CD4-positive, alpha-beta memory T cell (primary cell): ENCODE data around the gene OOSP1. TPM values are rescaled to one million over a fixed set of nuclear protein-coding genes. Genes with fewer than 3 reads are reported as not detected.

Experiments used
- CTCF ChIA-PET: fragments of 350-600 bp; sonication (Branson Sonifier 250); formaldehyde crosslinking; loops from one replicate; lab custom pipeline; 2021; ENCODE audit warnings: inconsistent platforms; ENCODE audit not compliant: partially characterized antibody; lab: Charles Lee
- POLR2A ChIA-PET: fragments of 350-600 bp; sonication (Branson Sonifier 250); formaldehyde crosslinking; loops from one replicate; lab custom pipeline; 2021; ENCODE audit not compliant: partially characterized antibody; lab: Charles Lee
- DNase-seq, 5 donors: peaks; one replicate each; pipeline versions ENCODE4 v3.0.0 to v3.0.0-alpha.2; 2020 to 2022; ENCODE audit warnings: mixed read lengths in 1 of 5
- H3K27ac ChIP-seq: one replicate; pipeline ENCODE4 v1.7.0; 2013; ENCODE audit warnings: low read depth, low read length
- H3K27me3 ChIP-seq: 2 replicates; pipeline ENCODE4 v1.7.0; 2013; ENCODE audit warnings: mild to moderate bottlenecking, low read length, moderate library complexity; ENCODE audit not compliant: insufficient read depth
- H3K36me3 ChIP-seq: 2 replicates; pipeline ENCODE4 v1.7.0; 2013; ENCODE audit warnings: mild to moderate bottlenecking, low read length, moderate library complexity; ENCODE audit not compliant: insufficient read depth
- H3K4me1 ChIP-seq: 2 replicates; pipeline ENCODE4 v1.7.0; 2013; ENCODE audit warnings: mild to moderate bottlenecking, low read length, moderate library complexity; ENCODE audit not compliant: insufficient read depth
- H3K4me3 ChIP-seq, 2 donors: one replicate each; pipeline ENCODE4 v1.7.0; 2013; ENCODE audit warnings: low read length in 2 of 2, mild to moderate bottlenecking in 1 of 2
- H3K9me3 ChIP-seq, 2 donors: one replicate each; pipeline ENCODE4 v1.7.0; 2013; ENCODE audit warnings: low read length in 2 of 2, control low read depth in 1 of 2; ENCODE audit not compliant: control insufficient read depth in 1 of 2
- H3K27ac Mint-ChIP-seq, 7 donors: one replicate each; pipeline ENCODE4 v1.8.0; 2020 to 2021; ENCODE audit warnings: mixed read lengths in 7 of 7, mild to moderate bottlenecking in 6 of 7, inconsistent platforms in 3 of 7, moderate library complexity in 3 of 7
- H3K27me3 Mint-ChIP-seq, 2 donors: one replicate each; pipeline ENCODE4 v1.8.0; 2020 to 2021; ENCODE audit warnings: mixed read lengths in 2 of 2
- H3K36me3 Mint-ChIP-seq, 2 donors: one replicate each; pipeline ENCODE4 v1.8.0; 2020 to 2021; ENCODE audit warnings: mixed read lengths in 2 of 2, inconsistent platforms in 1 of 2, mild to moderate bottlenecking in 1 of 2
- H3K4me1 Mint-ChIP-seq, 4 donors: one replicate each; pipeline ENCODE4 v1.8.0; 2020 to 2021; ENCODE audit warnings: mixed read lengths in 4 of 4, mild to moderate bottlenecking in 1 of 4
- H3K4me3 Mint-ChIP-seq, 8 donors: one replicate each; pipeline ENCODE4 v1.8.0; 2020 to 2021; ENCODE audit warnings: mixed read lengths in 8 of 8, mild to moderate bottlenecking in 7 of 8, moderate library complexity in 6 of 8, inconsistent platforms in 3 of 8
- H3K9me3 Mint-ChIP-seq, 8 donors: one replicate each; pipeline ENCODE4 v1.8.0; 2020 to 2021; ENCODE audit warnings: mixed read lengths in 8 of 8, mild to moderate bottlenecking in 5 of 8, inconsistent platforms in 3 of 8, moderate library complexity in 1 of 8
- intact Hi-C: fragments of 100-400 bp; cut with micrococcal nuclease; formaldehyde crosslinking; loops from one replicate; pipeline ENCODE4 v1.15.1; 2023
- polyA plus RNA-seq, 2 donors: library from polyadenylated mRNA; unstranded; fragments of 300-500 nt; fragmentation: Illumina TruSeq; gene quantifications; one replicate each; pipeline ENCODE4 v1.2.3, GENCODE V29; 2021
- total RNA-seq, 2 experiments: library from RNA; stranded (reverse); gene quantifications; one replicate each; pipeline ENCODE4 v1.2.3, GENCODE V29; 2021

The OOSP1 gene
- total and polyA plus RNA-seq, 4 experiments from 2014 or later = not detected

GRCh38 chr11:59939482-59939881 lies 1.2 kb downstream of the OOSP1 start:
- Histone ChIP-seq H3K27ac (no peak overlapping the region), H3K4me1 (no peaks in the 10 kb centered on the region), H3K36me3 (no peaks in the 10 kb centered on the region), H3K27me3 (no peaks in the 10 kb centered on the region), H3K9me3 (no peaks in the 10 kb centered on the region), H3K4me3 (no peak overlapping the region)
- Mint-ChIP-seq H3K27ac (no peak overlapping the region), H3K4me1 (no peaks in the 10 kb centered on the region), H3K36me3 (no peaks in the 10 kb centered on the region), H3K9me3 (no peaks in the 10 kb centered on the region), H3K27me3 (peaks cover 3 to 24% of the 10 kb centered on the region in 2 donors), H3K4me3 (no peak overlapping the region)
- ChIA-PET CTCF (no interaction called here), POLR2A (no interaction called here)
- DNase-seq = no peak
- intact Hi-C loops = no loop called here

- Histone ChIP-seq H3K4me1 (no peaks in the 10 kb centered on the region), H3K27me3 (no peaks in the 10 kb centered on the region), H3K4me3 (no peak overlapping the region), H3K9me3 (no peaks in the 10 kb centered on the region), H3K27ac (no peak overlapping the region), H3K36me3 (no peaks in the 10 kb centered on the region)
- H3K36me3 Mint-ChIP-seq = no peaks in the 10 kb centered on the region
- ChIA-PET POLR2A (no interaction called here), CTCF (no interaction called here)
- H3K27me3 Mint-ChIP-seq = peaks cover 3 to 28% of the 10 kb centered on the region in 2 donors
- H3K9me3 Mint-ChIP-seq = no peaks in the 10 kb centered on the region
- intact Hi-C loops = no loop called here
- no peak for DNase-seq
- H3K4me1 Mint-ChIP-seq = no peaks in the 10 kb centered on the region
- no peak overlapping the region for H3K4me3 Mint-ChIP-seq
- H3K27ac Mint-ChIP-seq = no peak overlapping the region
Measured at GRCh38 chr11:59941091-59941490, 2.9 kb downstream of the OOSP1 start.

- CTCF ChIA-PET = no interaction called here
Measured at GRCh38 chr11:59943997-59944714, 5.9 kb downstream of the OOSP1 start.

GRCh38 chr11:59944720-59945119 lies 6.5 kb downstream of the OOSP1 start:
- intact Hi-C loops = no loop called here
- no peaks in the 10 kb centered on the region for H3K36me3 Mint-ChIP-seq
- ChIA-PET CTCF (no interaction called here), POLR2A (no interaction called here)
- H3K27ac Mint-ChIP-seq = no peak overlapping the region
- no peaks in the 10 kb centered on the region for H3K4me1 Mint-ChIP-seq
- Histone ChIP-seq H3K27ac (no peak overlapping the region), H3K36me3 (no peaks in the 10 kb centered on the region), H3K4me1 (no peaks in the 10 kb centered on the region), H3K4me3 (no peak overlapping the region), H3K9me3 (no peaks in the 10 kb centered on the region), H3K27me3 (no peaks in the 10 kb centered on the region)
- no peak for DNase-seq
- H3K9me3 Mint-ChIP-seq = no peaks in the 10 kb centered on the region
- H3K4me3 Mint-ChIP-seq = no peak overlapping the region
- H3K27me3 Mint-ChIP-seq = peaks cover 4 to 41% of the 10 kb centered on the region in 2 donors

More at GRCh38 chr11:59943997-59944714, 5.9 kb downstream of the OOSP1 start:
- Histone ChIP-seq H3K36me3 (no peaks in the 10 kb centered on the region), H3K27me3 (no peaks in the 10 kb centered on the region), H3K4me3 (no peak overlapping the region), H3K4me1 (no peaks in the 10 kb centered on the region), H3K27ac (no peak overlapping the region), H3K9me3 (no peaks in the 10 kb centered on the region)
- Mint-ChIP-seq H3K27ac (no peak overlapping the region), H3K4me3 (no peak overlapping the region), H3K9me3 (no peaks in the 10 kb centered on the region), H3K27me3 (peaks cover 6 to 40% of the 10 kb centered on the region in 2 donors), H3K4me1 (no peaks in the 10 kb centered on the region), H3K36me3 (no peaks in the 10 kb centered on the region)
- DNase-seq = no peak
- POLR2A ChIA-PET = no interaction called here
- intact Hi-C loops = no loop called here

- H3K27ac ChIP-seq = no peak overlapping the region
- DNase-seq = no peak
- H3K9me3 ChIP-seq = no peaks in the 10 kb centered on the region
- no peak overlapping the region for H3K4me3 ChIP-seq
- Mint-ChIP-seq H3K27ac (no peak overlapping the region), H3K9me3 (no peaks in the 10 kb centered on the region), H3K36me3 (no peaks in the 10 kb centered on the region), H3K27me3 (peaks cover 6 to 11% of the 10 kb centered on the region in 2 donors), H3K4me3 (no peak overlapping the region), H3K4me1 (no peaks in the 10 kb centered on the region)
- POLR2A ChIA-PET = no interaction called here
- CTCF ChIA-PET = no interaction called here
- peaks cover 4% of the 10 kb centered on the region for H3K27me3 ChIP-seq
- no peaks in the 10 kb centered on the region for H3K36me3 ChIP-seq
- intact Hi-C loops = no loop called here
- H3K4me1 ChIP-seq = no peaks in the 10 kb centered on the region
Measured at GRCh38 chr11:59953463-59954218, 15.4 kb downstream of the OOSP1 start.

GRCh38 chr11:59954219-59954847 lies 16.1 kb downstream of the OOSP1 start:
- Mint-ChIP-seq H3K27ac (no peak overlapping the region), H3K4me3 (no peak overlapping the region), H3K36me3 (no peaks in the 10 kb centered on the region), H3K9me3 (peaks cover 0 to 1% (median 0%) of the 10 kb centered on the region in 8 donors), H3K4me1 (no peaks in the 10 kb centered on the region), H3K27me3 (peaks cover 9 to 12% of the 10 kb centered on the region in 2 donors)
- Histone ChIP-seq H3K4me1 (no peaks in the 10 kb centered on the region), H3K27me3 (peaks cover 4% of the 10 kb centered on the region), H3K9me3 (no peaks in the 10 kb centered on the region), H3K36me3 (no peaks in the 10 kb centered on the region), H3K4me3 (no peak overlapping the region), H3K27ac (no peak overlapping the region)
- no peak for DNase-seq
- ChIA-PET POLR2A (no interaction called here), CTCF (no interaction called here)
- intact Hi-C loops = no loop called here

GRCh38 chr11:59957094-59957493 lies 18.9 kb downstream of the OOSP1 start:
- Mint-ChIP-seq H3K27me3 (peaks cover 7 to 12% of the 10 kb centered on the region in 2 donors), H3K9me3 (peaks cover 0 to 1% (median 0%) of the 10 kb centered on the region in 8 donors), H3K36me3 (no peaks in the 10 kb centered on the region), H3K27ac (no peak overlapping the region), H3K4me3 (no peak overlapping the region), H3K4me1 (no peaks in the 10 kb centered on the region)
- CTCF ChIA-PET = no interaction called here
- Histone ChIP-seq H3K4me1 (no peaks in the 10 kb centered on the region), H3K36me3 (no peaks in the 10 kb centered on the region), H3K9me3 (no peaks in the 10 kb centered on the region), H3K27me3 (peaks cover 4% of the 10 kb centered on the region), H3K27ac (no peak overlapping the region), H3K4me3 (no peak overlapping the region)
- POLR2A ChIA-PET = no interaction called here
- intact Hi-C loops = no loop called here
- no peak for DNase-seq
